Measurements from ENCODE around the gene ASB5.
A peak's percentile ranks its signal among the peaks of the same experiment; 100 is the strongest.
"Not testable (repeated sequence)": the region's sequence is repeated elsewhere in the genome, so short reads cannot be mapped to it uniquely, and the experiment has no call there.

Gene ASB5

DNA sequence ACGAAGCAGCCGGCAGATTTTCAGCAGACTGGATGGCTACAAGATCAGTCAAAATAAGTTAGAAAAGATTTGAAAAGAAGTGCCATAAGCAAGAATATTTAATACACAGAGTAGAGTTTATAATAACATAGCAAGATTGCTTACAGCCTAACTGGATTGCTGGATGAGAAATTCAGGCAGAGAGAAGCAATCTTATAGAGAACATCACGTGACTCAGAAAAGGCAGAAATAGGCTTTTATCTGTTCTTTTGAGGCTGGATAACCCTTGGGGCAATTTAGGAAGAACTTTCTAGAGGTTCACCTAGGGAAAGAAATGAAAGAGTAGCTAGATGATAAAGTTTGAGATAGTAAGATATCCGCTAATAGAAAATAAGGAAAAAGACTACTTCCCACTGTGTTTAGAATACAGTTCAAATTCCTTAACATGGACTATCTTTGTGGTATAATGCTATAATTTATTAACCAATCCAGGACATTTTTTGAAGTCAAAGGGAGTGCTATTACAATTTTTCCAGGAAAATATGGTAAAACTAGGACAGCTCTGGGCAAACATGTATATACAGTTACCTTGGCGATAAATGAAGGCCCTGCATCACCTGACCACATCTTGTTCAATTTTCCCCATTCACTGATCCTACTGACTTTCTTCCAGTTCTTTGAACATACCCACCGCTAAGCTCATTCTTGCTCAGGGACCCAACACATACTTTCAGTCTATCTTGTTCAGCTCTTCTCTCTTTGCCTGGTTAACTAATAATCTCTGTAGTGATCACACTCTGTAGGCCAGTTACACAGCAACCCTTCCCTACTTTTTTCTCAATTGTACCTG is 38.0 kb upstream of the ASB5 start:
- DNase-seq (ENCODE audit: low read depth) = no peak
- H3K4me3 ChIP-seq (replicated peaks; ENCODE audit: low read depth, low read length) = no peak overlapping the region
- no peak for TF ChIP-seq CTCF (IDR thresholded peaks at IDR 0.05; ENCODE audit: low read length, missing control alignments)

DNA sequence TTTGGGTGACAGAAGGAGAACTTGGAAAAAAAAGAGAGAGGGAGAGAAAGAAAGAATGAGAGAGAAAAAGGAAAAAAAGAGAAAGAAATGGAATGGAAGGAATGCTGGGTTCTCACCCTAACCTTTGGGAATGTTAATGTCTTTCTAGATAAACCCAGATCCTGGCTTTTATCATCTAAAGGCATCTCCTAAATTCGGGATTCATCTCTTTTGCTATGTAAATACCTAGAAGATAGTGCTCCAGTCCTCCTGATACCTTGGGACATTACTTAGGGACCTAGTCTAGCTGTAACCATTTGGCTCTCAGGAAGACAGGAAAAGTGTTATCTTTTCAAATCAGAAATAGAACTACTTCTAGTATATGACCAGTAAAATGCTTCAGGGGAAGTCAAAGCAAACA is 34.9 kb upstream of the ASB5 start:
- DNase-seq (ENCODE audit: low read depth) = no peak
- H3K4me3 ChIP-seq (replicated peaks; ENCODE audit: low read depth, low read length) = no peak overlapping the region
- TF ChIP-seq CTCF (IDR thresholded peaks at IDR 0.05; ENCODE audit: low read length, missing control alignments) = no peak

- H3K4me3 ChIP-seq (replicated peaks; ENCODE audit: low read depth, low read length) = no peak overlapping the region
- DNase-seq (ENCODE audit: low read depth) = peak; percentile 76
- TF ChIP-seq CTCF (IDR thresholded peaks at IDR 0.05; ENCODE audit: low read length, missing control alignments) = no peak
Measured at GRCh38 chr4:176302283-176303275, 33.6 kb upstream of the ASB5 start.

- no peak for TF ChIP-seq CTCF (IDR thresholded peaks at IDR 0.05; ENCODE audit: low read length, missing control alignments)
- no peak for DNase-seq (ENCODE audit: low read depth)
- H3K4me3 ChIP-seq (replicated peaks; ENCODE audit: low read depth, low read length) = no peak overlapping the region
Measured at GRCh38 chr4:176300565-176300964, 31.5 kb upstream of the ASB5 start.

DNA sequence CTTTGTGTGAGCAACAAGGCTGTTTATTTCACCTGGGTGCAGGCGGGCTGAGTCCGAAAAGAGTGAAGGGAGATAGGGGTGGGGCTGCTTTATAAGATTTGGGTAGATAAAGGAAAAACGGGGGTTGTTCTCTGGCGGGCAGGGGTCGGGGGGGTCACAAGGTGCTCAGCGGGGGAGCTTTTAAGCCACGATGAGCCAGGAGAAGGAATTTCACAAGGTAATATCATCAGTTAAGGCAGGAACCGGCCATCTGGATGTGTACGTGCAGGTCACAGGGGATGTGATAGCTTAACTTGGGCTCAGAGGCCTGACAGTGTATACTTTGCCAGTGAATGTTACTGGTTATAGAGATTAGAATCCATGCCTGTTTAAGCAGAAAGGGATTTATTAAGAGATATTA is 31.0 kb upstream of the ASB5 start:
- no peak overlapping the region for H3K4me3 ChIP-seq (replicated peaks; ENCODE audit: low read depth, low read length)
- DNase-seq (ENCODE audit: low read depth) = no peak
- no peak for TF ChIP-seq CTCF (IDR thresholded peaks at IDR 0.05; ENCODE audit: low read length, missing control alignments)

DNA sequence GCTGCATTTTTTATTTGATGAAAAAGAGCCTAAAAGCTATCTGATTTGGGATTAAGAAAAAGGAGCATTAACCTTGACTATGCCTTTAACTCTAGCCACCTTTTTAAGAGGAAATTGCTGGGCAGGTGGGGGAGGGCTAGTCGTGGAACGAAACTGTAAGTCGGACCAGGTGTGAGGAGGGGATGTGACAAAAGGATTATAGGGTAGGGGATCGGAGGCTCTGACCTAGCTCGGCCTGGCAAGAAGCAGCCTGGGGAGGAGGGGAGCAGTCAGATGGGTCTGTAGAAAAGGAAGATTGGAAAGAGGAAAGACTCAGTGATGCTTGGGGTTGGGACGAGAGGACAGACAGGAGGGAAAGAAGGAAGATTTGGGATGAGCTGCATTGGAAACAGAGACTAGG is 29.6 kb upstream of the ASB5 start:
- no peak overlapping the region for H3K4me3 ChIP-seq (replicated peaks; ENCODE audit: low read depth, low read length)
- no peak for DNase-seq (ENCODE audit: low read depth)
- no peak for TF ChIP-seq CTCF (IDR thresholded peaks at IDR 0.05; ENCODE audit: low read length, missing control alignments)

- not testable (repeated sequence) for DNase-seq (ENCODE audit: low read depth); H3K4me3 ChIP-seq (replicated peaks; ENCODE audit: low read depth, low read length)
Measured at GRCh38 chr4:176295907-176296306, 26.9 kb upstream of the ASB5 start.

Measured in fibroblast of pulmonary artery (primary cell).